ENCODE measurements around the gene KANSL1.

GRCh38 chr17:46195939-46196716 is 2.9 kb upstream of the KANSL1 start:
- TF ChIP-seq CTCF (conservative IDR thresholded peaks at IDR 0.05; ENCODE audit: low read depth, low read length) (no peak), EZH2 (IDR thresholded peaks at IDR 0.05; ENCODE audit: low read length, unreplicated experiment) (no peak), EZH2phosphoT487 (IDR thresholded peaks at IDR 0.05; ENCODE audit: borderline replicate concordance, low read length) (no peak)

Data from PC-3 (cell line).